PC-3 (cell line): Measurements from ENCODE around the gene HNMT.

ENCODE experiments used
- CTCF ChIP-seq: fragments of 300-600 bp; sonication (generic); conservative IDR thresholded peaks from 2 replicates; pipeline ENCODE4 v1.5.1; 2017; ENCODE audit warnings: antibody characterized with exemption, low read depth, mild to moderate bottlenecking, low read length
- EZH2 ChIP-seq: fragments of 300-600 bp; sonication (generic); IDR thresholded peaks from one replicate; pipeline ENCODE4 v1.6.1; 2017; ENCODE audit warnings: antibody characterized with exemption, mild to moderate bottlenecking, low read length; ENCODE audit not compliant: unreplicated experiment

- TF ChIP-seq CTCF = no peak
- no peak for TF ChIP-seq EZH2
Measured at GRCh38 chr2:137937778-137938177, 26.5 kb upstream of the HNMT start.
